Esophagus squamous epithelium (tissue), 5 donors: ENCODE results near the gene LONRF2. TPM values are rescaled to one million over a fixed set of nuclear protein-coding genes. Genes with fewer than 3 reads are reported as not detected.

Source experiments
- DNase-seq: peaks from one replicate; lab custom pipeline; 2025; lab: John Stamatoyannopoulos, UW
- H3K27ac ChIP-seq, 4 donors: fragments of 200-600 bp; sonication (generic); one replicate each; pipeline ENCODE4 v1.5.1; 2016 to 2019; ENCODE audit warnings: mild to moderate bottlenecking in 1 of 4
- H3K27me3 ChIP-seq, 4 donors: fragments of 200-600 bp; sonication (generic); 1 replicate in 3 of 4; 2 replicates in 1 of 4; pipeline versions ENCODE4 v1.5.1 to v1.6.0; 2017 to 2021; ENCODE audit warnings: antibody characterized with exemption in 1 of 4
- H3K36me3 ChIP-seq, 3 donors: fragments of 200-600 bp; sonication (generic); one replicate each; pipeline ENCODE4 v1.5.1; 2016 to 2019
- H3K4me1 ChIP-seq, 3 donors: fragments of 200-600 bp; sonication (generic); one replicate each; pipeline ENCODE4 v1.5.1; 2017 to 2019
- H3K4me3 ChIP-seq, 4 donors: fragments of 200-600 bp; sonication (generic); 1 replicate in 3 of 4; 2 replicates in 1 of 4; pipeline ENCODE4 v1.5.1; 2016 to 2019; ENCODE audit warnings: mild to moderate bottlenecking in 2 of 4, moderate library complexity in 1 of 4
- H3K9me3 ChIP-seq, 3 donors: fragments of 200-600 bp; sonication (generic); one replicate each; pipeline ENCODE4 v1.5.1; 2016 to 2019
- POLR2A ChIP-seq, 4 donors: fragments of 450-650 bp; IDR thresholded peaks; one replicate each; pipeline ENCODE4 v1.6.1; 2017; ENCODE audit warnings: antibody characterized with exemption in 4 of 4, mild to moderate bottlenecking in 4 of 4, moderate library complexity in 3 of 4
- WGBS, 2 donors: methylation state at CpG; one replicate each; pipeline ENCODE4 v1.1.5; 2018; 5-methylcytosine and 5-hydroxymethylcytosine counted together
- intact Hi-C: fragments of 100-400 bp; cut with DNase I; formaldehyde crosslinking; loops from one replicate; pipeline ENCODE4 v1.15.0; 2022
- total RNA-seq, 4 donors: library from RNA; depleted of rRNA; stranded (reverse); fragments of >200 nt; gene quantifications; one replicate each; pipeline ENCODE4 v1.1.0, GENCODE V29; 2016
- TF ChIP-seq, protein P1 (sequence below), 6 experiments: fragments of 450-650 bp in 4 of 6; fragments of 200-600 bp in 2 of 6; sonication (generic) in 2 of 6; IDR thresholded peaks; one replicate each; pipeline ENCODE4 v1.5.1; 2016 to 2019; ENCODE audit warnings: antibody characterized with exemption in 6 of 6, mild to moderate bottlenecking in 4 of 6, moderate library complexity in 4 of 6
- donor health status: DM: yes; HTN: yes; CAD: no.

The LONRF2 gene
- total RNA-seq, 4 donors from 2014 or later = 0.42 to 6.1 (median 1.0) TPM

DNA sequence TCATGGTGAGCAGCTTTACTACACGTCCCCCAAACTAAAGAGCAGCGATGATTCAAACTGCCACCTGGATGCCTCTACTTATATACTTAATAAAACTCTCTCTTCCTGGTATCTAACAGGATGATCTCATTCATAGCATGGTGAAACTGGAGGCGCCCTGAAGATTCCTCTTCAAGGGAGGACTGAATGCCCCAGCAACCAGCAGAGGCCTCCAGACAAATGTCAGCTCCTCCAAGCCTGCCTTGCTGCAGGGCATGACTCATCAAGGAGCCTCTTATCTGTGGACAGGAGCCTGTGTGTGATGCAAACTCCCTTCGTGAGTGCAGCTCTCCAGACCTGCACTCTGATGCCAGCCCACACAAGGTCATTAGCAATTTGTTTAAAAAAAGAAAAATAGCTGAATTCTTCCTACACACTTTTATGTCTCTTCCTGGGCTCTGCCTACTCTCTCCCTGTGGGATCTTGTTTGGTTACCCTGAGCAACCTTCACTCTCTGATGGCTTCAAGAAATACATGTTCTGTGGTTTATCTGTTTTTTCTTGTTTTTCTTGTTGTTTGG is 30.2 kb downstream of the LONRF2 start:
- intact Hi-C loops = no loop called here
- H3K36me3 ChIP-seq = no peaks in the 10 kb centered on the region

DNA sequence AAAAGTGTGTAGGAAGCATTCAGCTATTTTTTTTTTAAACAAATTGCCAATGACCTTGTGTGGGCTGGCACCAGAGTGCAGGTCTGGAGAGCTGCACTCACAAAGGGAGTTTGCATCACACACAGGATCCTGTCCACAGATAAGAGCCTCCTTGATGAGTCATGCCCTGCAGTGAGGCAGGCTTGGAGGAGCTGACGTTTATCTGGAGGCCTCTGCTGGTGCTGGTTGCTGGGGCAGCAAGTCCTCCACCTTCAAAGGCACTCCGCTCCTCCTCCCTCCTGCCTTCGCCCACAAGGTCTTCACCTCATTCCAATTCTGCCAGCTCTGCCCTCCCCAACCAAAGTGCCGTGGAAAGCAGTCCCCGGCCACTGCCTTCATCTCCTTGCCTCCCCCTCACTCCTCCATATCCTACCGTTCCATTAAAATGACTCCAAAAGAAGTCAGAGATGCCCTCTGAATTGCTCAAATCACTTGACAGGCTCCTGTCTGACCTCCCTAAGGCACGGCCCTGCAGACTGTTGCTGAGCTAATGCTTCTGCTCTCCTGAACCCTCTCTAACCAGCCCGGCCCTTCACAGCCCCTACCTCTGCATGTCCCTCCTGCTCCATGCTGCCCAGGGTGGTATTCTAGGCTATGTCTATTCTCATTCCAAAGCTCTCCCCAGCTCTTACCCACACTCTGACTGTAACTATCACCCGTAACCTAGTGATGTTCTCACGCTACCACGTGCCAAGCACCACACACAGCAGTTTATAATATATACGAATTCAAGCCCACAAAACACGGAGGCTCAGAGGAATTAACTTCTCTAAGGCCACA is 30.9 kb downstream of the LONRF2 start:
- Histone ChIP-seq H3K36me3 (no peaks in the 10 kb centered on the region), H3K4me1 (peaks cover 0 to 13% (median 0%) of the 10 kb centered on the region in 3 donors), H3K27ac (peak overlapping the region in 3 of 4 donors; percentile 41 to 45 (median 43)), H3K4me3 (no peak overlapping the region), H3K9me3 (no peaks in the 10 kb centered on the region), H3K27me3 (no peaks in the 10 kb centered on the region)
- intact Hi-C loops = no loop called here
- no peak for TF ChIP-seq POLR2A (IDR thresholded peaks at IDR 0.05)
- TF ChIP-seq, protein P1, sequence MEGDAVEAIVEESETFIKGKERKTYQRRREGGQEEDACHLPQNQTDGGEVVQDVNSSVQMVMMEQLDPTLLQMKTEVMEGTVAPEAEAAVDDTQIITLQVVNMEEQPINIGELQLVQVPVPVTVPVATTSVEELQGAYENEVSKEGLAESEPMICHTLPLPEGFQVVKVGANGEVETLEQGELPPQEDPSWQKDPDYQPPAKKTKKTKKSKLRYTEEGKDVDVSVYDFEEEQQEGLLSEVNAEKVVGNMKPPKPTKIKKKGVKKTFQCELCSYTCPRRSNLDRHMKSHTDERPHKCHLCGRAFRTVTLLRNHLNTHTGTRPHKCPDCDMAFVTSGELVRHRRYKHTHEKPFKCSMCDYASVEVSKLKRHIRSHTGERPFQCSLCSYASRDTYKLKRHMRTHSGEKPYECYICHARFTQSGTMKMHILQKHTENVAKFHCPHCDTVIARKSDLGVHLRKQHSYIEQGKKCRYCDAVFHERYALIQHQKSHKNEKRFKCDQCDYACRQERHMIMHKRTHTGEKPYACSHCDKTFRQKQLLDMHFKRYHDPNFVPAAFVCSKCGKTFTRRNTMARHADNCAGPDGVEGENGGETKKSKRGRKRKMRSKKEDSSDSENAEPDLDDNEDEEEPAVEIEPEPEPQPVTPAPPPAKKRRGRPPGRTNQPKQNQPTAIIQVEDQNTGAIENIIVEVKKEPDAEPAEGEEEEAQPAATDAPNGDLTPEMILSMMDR (IDR thresholded peaks at IDR 0.05) = no peak
- DNase-seq = no peak
- WGBS, 2 donors = 31 to 48% methylated on average over 11 to 13 of the region's 13 CpGs

More for the DNA sequence above, 30.2 kb downstream of the LONRF2 start:
- TF ChIP-seq POLR2A (IDR thresholded peaks at IDR 0.05) = no peak
- TF ChIP-seq, protein P1 (IDR thresholded peaks at IDR 0.05) = no peak
- 23 to 37% methylated on average over 4 of the region's 4 CpGs for WGBS, 2 donors
- H3K27me3 ChIP-seq = no peaks in the 10 kb centered on the region
- H3K27ac ChIP-seq = peak overlapping the region in 1 of 4 donors; percentile 43
- DNase-seq = no peak
- no peaks in the 10 kb centered on the region for H3K9me3 ChIP-seq
- no peak overlapping the region for H3K4me3 ChIP-seq
- peaks cover 0 to 13% (median 0%) of the 10 kb centered on the region in 3 donors for H3K4me1 ChIP-seq

DNA sequence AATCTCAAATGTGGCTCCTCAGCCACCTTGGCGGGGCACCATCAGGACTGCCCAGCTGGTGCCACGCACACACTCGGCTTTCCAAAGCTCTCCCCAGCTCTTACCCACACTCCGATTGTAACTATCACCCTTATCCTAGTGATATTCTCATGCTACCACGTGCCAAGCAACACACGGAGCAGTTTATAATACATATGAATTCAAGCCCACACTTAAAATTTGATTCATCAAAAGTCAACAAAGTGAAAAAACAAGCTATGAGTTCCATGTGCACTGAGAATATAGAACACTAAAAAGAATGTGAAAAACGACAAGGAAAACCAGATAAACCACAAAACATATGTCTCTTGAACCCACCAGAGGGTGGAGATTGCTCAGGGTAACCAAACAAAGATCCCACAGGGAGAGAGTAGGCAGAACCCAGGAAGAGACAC is 31.6 kb downstream of the LONRF2 start:
- no peak for DNase-seq
- intact Hi-C loops = no loop called here
- Histone ChIP-seq H3K4me3 (no peak overlapping the region), H3K27me3 (no peaks in the 10 kb centered on the region), H3K27ac (no peak overlapping the region), H3K4me1 (peaks cover 0 to 17% (median 0%) of the 10 kb centered on the region in 3 donors), H3K36me3 (no peaks in the 10 kb centered on the region), H3K9me3 (no peaks in the 10 kb centered on the region)
- no peak for TF ChIP-seq POLR2A (IDR thresholded peaks at IDR 0.05)
- TF ChIP-seq, protein P1 (IDR thresholded peaks at IDR 0.05) = no peak
- 63 to 66% methylated on average over 4 to 7 of the region's 7 CpGs for WGBS, 2 donors

DNA sequence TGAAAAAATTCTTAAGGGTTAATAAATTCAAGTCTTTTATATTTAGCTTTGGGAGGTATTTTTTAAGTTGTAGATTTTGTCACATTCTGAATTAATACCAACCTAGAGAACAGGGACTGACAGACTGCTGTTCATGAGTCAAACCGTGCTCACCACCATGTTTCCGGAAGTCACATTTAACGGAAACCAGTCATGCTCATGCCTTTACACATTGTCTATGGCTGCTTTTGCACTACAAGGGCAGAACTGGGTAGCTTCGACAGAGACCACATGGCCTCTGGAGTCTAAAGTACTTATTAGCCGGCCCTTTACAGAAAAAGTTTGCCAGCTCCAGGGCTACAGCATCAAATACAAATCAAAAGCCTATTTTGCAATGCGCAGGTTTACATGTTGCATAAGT is 33.3 kb downstream of the LONRF2 start:
- Histone ChIP-seq H3K4me3 (no peak overlapping the region), H3K27me3 (no peaks in the 10 kb centered on the region), H3K36me3 (no peaks in the 10 kb centered on the region), H3K9me3 (no peaks in the 10 kb centered on the region), H3K4me1 (peaks cover 0 to 17% (median 0%) of the 10 kb centered on the region in 3 donors), H3K27ac (no peak overlapping the region)
- DNase-seq = no peak
- TF ChIP-seq POLR2A (IDR thresholded peaks at IDR 0.05) = no peak
- TF ChIP-seq, protein P1 (IDR thresholded peaks at IDR 0.05) = no peak
- 76 to 87% methylated on average over 5 to 6 of the region's 6 CpGs for WGBS, 2 donors
- intact Hi-C loops = no loop called here

DNA sequence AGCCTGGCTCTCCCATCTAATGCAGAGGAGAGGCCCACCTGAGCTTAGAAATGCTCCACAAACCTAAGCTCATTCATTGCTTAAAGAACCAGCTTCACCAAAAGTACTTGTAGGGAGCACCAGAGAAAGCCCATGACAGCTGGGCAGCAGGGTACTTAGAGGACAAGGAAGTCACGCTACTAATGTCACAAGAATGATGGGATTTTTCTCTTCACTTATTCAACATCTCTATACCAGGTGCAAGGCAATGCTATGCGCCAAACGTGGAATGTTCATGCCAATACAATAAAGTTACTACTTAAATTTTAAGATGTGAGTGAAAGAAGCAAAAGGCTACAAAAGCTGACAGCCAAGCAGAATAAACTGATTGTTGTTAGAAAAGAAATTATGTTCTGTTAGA is 36.0 kb downstream of the LONRF2 start:
- 83 to 89% methylated on average over 3 of the region's 3 CpGs for WGBS, 2 donors
- Histone ChIP-seq H3K9me3 (no peaks in the 10 kb centered on the region), H3K36me3 (no peaks in the 10 kb centered on the region), H3K27ac (no peak overlapping the region), H3K4me3 (no peak overlapping the region), H3K4me1 (peaks cover 0 to 14% (median 3%) of the 10 kb centered on the region in 3 donors), H3K27me3 (no peaks in the 10 kb centered on the region)
- DNase-seq = no peak
- TF ChIP-seq POLR2A (IDR thresholded peaks at IDR 0.05) = no peak
- intact Hi-C loops = no loop called here
